Measurements from ENCODE around the gene BAHCC1. TPM values are rescaled to one million over a fixed set of nuclear protein-coding genes. Genes with fewer than 3 reads are reported as not detected.

The BAHCC1 gene
- total RNA-seq, 2 donors from 2014 or later: 12.5 to 26.3 TPM

- H3K4me3 ChIP-seq: no peak overlapping the region
- TF ChIP-seq CTCF (IDR thresholded peaks at IDR 0.05): no peak
- no peak overlapping the region for H3K9ac ChIP-seq (ENCODE audit: low read depth in 2 of 2, low read length in 2 of 2)
- no peak for DNase-seq
- H3K27ac ChIP-seq: no peak overlapping the region
- H3K4me1 ChIP-seq: peaks cover 7% of the 10 kb centered on the region
- H3K27me3 ChIP-seq: no peaks in the 10 kb centered on the region
- no peaks in the 10 kb centered on the region for H3K9me3 ChIP-seq
- intact Hi-C loops (cut with DNase I): no loop called here
- H3K36me3 ChIP-seq: no peaks in the 10 kb centered on the region
These were observed 10.3 kb upstream of the BAHCC1 start for GRCh38 chr17:81384929-81385319.

GRCh38 chr17:81385320-81386111 lies 9.7 kb upstream of the BAHCC1 start:
- H3K36me3 ChIP-seq: no peaks in the 10 kb centered on the region
- H3K27me3 ChIP-seq: no peaks in the 10 kb centered on the region
- peaks cover 7% of the 10 kb centered on the region for H3K4me1 ChIP-seq
- H3K9me3 ChIP-seq: no peaks in the 10 kb centered on the region
- TF ChIP-seq CTCF (IDR thresholded peaks at IDR 0.05): no peak
- peak overlapping the region; percentile 93 for H3K27ac ChIP-seq
- H3K4me3 ChIP-seq: no peak overlapping the region
- intact Hi-C loops (cut with DNase I): no loop called here
- H3K9ac ChIP-seq (ENCODE audit: low read depth in 2 of 2, low read length in 2 of 2): peak overlapping the region; percentile 55 to 87
- DNase-seq: no peak

- Histone ChIP-seq H3K9me3 (no peaks in the 10 kb centered on the region), H3K9ac (ENCODE audit: low read depth in 2 of 2, low read length in 2 of 2) (peak overlapping the region; percentile 55 to 87), H3K4me3 (peak overlapping the region; percentile 70), H3K36me3 (no peaks in the 10 kb centered on the region), H3K27me3 (no peaks in the 10 kb centered on the region), H3K27ac (peak overlapping the region; percentile 93), H3K4me1 (peaks cover 7% of the 10 kb centered on the region)
- no peak for TF ChIP-seq CTCF (IDR thresholded peaks at IDR 0.05)
- DNase-seq: no peak
- intact Hi-C loops (cut with DNase I): no loop called here
These were observed 9.1 kb upstream of the BAHCC1 start for GRCh38 chr17:81386141-81386645.

- H3K27me3 ChIP-seq: no peaks in the 10 kb centered on the region
- DNase-seq: no peak
- H3K4me3 ChIP-seq: peak overlapping the region; percentile 70
- H3K36me3 ChIP-seq: no peaks in the 10 kb centered on the region
- H3K4me1 ChIP-seq: peaks cover 9% of the 10 kb centered on the region
- H3K9ac ChIP-seq (ENCODE audit: low read depth in 2 of 2, low read length in 2 of 2): peak overlapping the region; percentile 68 to 87
- H3K27ac ChIP-seq: peak overlapping the region; percentile 93
- intact Hi-C loops (cut with DNase I): no loop called here
- no peak for TF ChIP-seq CTCF (IDR thresholded peaks at IDR 0.05)
- no peaks in the 10 kb centered on the region for H3K9me3 ChIP-seq
These were observed 8.6 kb upstream of the BAHCC1 start for GRCh38 chr17:81386646-81387099.

- Histone ChIP-seq H3K9me3 (no peaks in the 10 kb centered on the region), H3K27me3 (no peaks in the 10 kb centered on the region), H3K27ac (peak overlapping the region; percentile 93), H3K36me3 (no peaks in the 10 kb centered on the region), H3K9ac (ENCODE audit: low read depth in 2 of 2, low read length in 2 of 2) (peak overlapping the region; percentile 68 to 87), H3K4me1 (peaks cover 14% of the 10 kb centered on the region), H3K4me3 (peak overlapping the region; percentile 70)
- DNase-seq: peak; percentile 64
- TF ChIP-seq CTCF (IDR thresholded peaks at IDR 0.05): no peak
- intact Hi-C loops (cut with DNase I): no loop called here
These were observed 7.9 kb upstream of the BAHCC1 start for GRCh38 chr17:81387100-81388090.

All from colonic mucosa (tissue), 4 donors.